ELF-1 (cell line): ENCODE measurements around the gene GRIN1.
A peak's percentile ranks its signal among the peaks of the same experiment; 100 is the strongest.
"Not testable (repeated sequence)": the region's sequence is repeated elsewhere in the genome, so short reads cannot be mapped to it uniquely, and the experiment has no call there.

Experiments
- DNase-seq: peaks from one replicate; pipeline ENCODE4 v3.0.0-alpha.2; 2016; ENCODE audit warnings: low read depth, low spot score

GRIN1 gene

DNA sequence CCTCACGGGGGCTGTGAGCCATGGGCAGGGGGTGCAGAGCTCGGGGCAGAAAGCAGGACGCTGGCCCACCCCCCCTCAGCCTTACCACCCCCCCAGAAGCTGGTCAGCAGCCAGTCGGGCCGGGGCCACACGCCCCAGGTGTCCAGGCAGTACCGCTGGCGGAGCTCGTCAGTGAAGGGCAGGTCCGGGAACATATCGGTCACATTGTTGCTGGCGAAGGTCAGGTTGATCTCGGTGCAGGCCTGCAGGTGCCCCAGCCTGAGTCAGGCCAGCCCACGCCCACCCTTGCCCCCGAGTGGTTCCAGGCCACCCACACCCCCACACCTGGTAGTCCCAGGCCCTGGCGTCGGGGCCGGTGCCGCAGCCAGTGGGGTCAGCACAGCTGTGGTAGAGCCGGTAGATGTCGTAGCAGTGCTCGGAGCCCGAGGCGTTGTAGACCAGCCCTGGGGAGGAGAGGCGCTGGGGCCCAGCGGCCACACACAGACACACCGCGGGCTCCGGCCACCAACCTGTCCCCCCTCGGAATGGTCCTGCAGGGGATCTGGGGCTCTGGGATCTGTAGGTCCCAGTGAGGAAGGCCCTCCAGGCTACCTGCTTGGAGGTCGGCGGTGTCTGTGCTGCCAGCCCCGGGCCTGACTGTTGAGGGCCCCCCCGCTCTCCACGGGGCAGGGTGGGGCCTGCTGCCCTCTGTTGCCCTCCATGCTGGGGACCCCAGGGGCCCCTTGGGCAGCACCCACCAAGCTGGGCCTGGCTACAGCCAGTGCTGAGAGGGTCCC, 27.0 kb upstream of the GRIN1 start:
- no peak for DNase-seq

DNA sequence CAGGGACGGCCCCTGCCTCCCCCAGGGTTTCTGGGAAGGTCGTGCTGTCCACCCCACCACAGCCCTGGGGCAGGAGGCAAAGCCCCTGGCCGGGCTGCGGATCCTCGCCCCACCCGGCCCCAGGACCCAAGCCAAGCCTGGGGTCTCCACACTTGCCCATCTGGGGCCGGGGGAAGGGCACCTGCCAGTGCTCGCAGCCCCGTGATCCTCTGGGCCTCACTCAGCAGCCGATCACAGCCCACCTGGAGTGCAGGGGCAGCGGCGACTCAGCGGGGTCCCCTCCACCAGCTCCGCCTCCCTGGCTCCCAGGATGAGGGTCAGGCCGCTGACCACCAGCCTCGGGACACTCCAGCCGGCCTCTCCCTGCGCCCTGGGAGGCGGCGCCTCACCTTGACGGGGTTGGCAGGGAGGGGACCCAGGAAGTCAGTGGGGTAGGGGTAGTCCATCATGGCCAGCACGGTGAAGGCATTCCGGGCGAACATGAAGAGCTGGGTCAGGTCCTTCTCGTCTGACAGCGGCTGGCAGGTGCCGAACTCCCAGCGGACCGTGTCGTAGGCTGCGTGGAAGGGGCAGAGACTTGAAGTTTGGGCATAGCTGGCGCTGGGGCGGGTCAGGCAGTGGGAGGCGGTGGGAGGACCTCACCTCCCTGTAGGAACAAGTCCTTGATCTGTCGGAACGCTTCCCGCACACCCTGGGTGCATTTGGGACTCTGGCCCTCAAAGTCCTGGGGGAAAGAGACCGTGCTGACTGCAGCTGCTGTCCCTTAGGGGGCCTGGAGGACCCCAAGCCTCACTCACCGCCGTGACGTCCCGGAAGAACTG, 26.2 kb upstream of the GRIN1 start:
- DNase-seq, result no peak

DNA sequence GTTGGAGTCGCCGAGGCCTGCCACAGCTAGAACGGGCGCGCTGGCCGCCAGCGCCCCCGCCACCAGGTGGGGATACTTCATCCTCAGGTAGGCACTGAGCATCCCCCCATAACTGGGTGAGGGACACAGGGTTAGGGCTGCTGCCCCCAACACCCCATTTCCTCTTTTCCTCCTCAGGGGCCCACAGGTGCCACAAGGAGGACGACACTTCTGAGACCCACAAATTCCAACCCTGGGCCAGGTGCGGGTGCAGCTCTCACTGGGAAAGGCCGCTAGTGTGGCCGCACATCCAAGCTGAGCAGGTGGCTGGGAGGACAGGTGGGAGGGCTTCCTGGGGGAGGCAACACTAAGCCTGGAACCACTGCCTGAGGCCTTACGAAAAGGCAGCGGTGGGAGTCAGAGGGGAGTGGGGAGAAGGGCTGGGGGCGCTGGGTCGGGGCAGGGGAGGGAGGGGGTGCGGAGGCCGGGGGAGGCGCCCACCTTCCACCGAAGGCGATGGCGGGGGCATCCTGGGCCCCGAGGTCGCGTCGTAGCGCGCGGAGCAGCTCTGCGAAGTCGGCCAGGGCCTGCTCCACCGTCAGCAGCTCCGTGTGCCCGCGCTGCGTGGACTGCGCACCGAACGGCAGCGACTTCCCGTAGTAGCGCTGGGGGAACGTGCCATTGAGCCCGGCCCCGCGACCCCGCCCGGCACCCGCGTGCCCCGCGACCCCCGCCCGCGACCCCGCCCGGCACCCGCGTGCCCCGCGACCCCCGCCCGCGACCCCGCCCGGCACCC, 25.4 kb upstream of the GRIN1 start:
- DNase-seq, result no peak

DNA sequence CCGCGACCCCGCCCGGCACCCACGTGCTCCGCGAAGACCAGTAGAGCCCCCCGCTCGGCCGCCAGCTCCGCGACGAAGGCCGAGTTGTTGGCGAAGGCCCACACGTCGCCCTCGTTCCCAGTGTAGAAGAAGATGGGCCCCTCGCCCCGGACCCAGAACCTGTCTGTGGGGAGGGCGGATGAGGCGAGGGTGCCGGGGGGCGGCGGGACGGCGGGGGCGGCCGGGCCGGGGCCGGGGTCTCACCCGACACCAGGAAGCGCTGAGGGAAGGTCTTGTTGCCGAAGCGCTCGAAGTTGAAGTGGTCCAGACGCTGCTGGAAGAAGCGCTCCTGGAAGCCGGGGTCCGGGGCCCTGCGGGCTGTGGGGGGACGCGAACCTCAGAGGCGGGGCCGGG, 24.7 kb upstream of the GRIN1 start:
- DNase-seq, result no peak

DNA sequence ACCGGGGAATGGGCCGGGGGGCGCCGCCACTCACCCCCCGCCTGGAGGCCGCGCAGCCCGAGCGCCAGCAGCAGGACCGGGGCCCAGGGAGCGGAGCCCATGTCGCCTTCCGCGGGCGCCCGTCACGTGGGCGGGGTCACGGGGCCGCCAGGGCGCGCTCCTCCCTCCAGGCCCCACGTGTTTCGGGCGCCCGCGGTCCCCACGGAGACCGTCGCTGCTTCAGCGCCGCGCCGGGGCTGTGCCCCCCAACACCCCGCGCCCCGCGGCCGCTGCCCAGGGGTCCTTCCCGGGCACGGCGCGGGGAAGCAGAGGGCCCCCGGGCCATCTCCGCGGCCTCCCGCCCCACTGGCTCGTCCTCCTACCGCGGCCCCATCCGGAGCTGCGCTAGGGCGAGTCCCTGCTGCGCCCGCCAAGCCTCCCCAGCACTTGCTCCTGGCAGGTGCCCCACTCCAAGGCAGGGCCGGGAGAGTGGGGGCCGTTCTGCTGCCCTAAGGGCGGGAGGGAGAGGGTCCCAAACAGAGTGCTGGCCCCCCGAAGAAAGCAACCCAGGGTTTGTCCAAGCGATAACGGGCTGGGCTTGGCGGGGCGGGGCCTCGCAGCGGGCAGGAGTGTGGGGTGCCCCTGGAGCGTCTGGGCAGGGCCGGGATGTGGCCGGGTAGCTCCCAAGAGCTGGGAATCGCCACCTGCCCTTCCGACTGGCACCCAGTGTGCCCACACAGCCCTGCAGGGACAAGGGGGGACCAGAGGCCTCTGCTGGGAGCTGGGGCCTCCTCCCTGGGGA, 24.2 kb upstream of the GRIN1 start, which contains the start of gene DPP7:
Gene DPP7, minus strand, starts transcription at position 121 of the 781 bp plus-strand sequence. Its CDS starts 20 bp downstream, at position 101.
- no peak for DNase-seq

DNA sequence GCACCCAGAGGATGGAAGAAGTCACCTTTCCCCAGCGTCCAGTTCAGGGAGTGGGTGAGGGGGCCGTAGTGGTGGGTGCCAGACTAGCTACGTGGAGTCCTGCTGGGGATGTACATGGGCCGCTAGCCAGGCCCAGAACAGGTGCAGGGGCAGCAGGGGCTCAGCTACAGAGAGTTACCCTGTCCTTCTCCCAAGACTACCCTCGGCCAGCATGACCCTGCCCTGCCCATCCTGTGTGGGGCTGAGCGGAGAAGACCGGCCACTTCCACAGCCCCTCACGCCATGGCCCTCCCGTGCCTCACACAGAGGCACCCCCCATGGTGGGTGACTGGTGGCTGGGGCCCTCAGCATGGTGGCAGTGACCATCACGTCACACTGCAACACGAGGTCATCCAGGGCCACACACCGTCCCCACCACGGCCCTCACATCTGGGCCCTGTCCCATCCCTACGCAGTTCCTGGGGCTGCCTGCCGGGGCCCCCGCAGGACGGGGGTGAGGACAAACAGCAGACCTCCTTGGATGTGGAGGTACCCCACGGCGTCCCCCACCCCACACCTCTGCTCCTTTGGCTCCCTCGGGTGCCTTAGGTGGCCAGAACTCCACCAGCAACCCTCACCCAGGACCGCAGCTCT, 23.4 kb upstream of the GRIN1 start:
- DNase-seq, result no peak

DNA sequence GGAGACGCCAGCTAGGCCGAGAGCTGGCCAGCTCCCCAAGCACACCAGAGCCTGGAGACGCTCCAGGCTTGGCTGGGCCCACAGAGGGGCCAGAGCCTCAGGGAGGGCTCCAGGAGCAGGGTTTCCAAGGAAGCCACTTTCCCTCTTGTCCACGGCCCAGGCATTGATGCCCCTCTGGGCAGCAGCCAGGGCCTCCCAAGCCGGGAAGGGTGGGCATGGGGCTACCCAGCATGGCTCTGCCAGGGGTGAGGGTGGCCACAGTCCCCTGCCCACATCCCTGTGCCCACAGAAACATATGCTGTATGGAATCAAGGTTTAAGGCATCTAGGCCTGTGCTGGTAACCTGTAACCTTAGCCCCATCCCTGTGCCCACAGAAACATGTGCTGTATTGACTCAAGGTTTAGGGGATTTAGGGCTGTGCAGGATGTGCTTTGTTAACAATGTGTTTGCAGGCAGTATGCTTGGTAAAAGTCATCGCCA, 22.9 kb upstream of the GRIN1 start:
- DNase-seq, result no peak

DNA sequence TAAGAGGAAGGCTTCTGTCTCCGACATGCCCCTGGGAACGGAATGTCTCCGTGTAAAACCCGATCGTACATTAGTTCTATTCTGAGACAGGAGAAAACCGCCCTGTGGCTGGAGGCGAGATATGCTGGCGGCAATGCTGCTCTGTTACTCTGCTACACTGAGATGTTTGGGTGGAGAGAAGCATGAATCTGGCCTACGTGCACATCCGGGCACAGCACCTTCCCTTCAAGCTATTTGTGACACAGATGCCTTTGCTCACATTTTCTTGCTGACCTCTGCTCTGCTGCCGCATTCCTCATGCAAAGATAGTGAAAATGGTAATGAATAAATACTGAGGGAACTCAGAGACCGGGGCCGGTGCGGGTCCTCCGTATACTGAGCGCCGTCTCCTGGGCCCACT, 22.2 kb upstream of the GRIN1 start:
- DNase-seq, result no peak

DNA sequence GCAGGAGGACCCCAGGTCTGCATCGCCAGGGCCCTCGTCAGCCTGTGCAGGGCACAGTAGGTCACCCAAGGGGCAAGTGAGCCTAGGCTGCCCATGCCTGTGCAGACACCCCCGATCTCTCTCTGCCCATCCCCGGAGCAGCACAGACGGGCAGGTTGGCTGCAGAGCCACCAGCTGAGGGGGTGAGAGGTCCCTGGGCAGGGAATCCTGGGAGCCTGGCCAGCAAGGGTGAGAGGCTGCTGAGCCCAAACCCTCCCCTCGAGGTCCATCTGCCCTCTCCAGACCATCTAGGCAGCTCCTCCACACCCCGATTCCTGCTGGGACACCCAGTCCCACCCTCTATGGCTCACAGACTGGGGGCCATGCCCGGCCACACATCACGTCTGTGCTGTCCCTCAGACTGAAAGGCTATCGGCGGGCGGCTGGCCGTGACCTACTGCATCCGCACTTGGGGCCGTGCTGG, 21.7 kb upstream of the GRIN1 start:
- DNase-seq, result no peak

DNA sequence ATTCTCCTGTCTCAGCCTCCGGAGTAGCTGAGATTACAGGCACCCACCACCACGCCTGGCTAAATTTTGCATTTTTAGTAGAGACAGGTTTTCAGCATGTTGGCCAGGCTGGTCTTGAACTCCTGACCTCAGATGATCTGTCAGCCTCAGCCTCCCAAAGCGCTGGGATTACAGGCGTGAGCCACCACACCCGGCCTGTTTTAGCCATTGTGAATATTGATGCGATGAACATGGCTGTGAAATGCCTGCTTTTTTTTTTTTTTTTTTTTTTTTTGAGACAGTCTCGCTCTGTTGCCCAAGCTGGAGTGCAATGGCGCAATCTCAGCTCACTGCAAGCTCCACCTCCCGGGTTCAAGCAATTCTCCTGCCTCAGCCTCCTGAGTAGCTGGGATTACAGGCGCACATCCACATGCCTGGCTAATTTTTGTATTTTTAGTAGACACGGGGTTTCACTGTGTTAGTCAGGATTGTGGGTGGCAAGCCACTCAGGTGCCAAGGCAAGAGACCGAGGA, 20.8 kb upstream of the GRIN1 start:
- not testable (repeated sequence) for DNase-seq

DNA sequence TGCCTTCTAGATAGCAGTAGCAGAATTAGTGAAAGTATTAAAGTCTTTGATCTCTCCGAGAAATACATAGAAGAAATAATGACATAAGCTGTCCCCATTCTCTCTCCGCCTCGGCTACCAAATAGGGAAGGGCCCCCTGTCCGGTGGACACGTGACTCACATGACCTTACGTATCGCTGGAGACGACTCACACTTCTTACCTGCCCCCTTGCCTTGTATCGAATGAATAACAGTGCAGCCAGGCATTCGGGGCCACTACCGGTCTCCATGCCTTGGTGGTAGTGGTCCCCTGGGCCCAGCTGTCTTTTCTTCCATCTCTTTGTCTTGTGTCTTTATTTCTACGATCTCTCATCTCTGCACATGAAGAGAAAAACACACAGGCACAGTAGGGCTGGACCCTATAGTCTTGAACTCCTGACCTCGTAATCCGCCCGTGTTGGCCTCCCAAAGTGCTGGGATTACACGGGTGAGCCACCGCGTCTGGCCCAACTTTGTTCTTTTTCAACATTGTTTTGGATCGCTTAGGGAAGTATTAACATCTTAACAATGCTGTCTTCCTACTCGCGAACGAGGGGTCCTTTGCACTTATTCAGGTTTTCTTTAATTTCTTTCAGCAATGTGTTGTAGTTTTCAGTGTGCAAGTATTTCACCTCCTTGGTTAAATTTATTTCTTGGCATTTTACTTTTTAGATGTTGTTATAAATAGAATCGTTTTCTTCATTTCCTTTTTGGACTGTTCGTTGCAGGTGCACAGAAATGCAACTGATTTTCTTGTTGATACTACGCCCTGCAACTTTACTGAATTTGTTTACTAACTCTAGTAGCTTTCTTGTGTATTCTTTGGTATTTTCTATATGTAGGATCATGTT, 16.8 kb upstream of the GRIN1 start:
- not testable (repeated sequence) for DNase-seq

DNA sequence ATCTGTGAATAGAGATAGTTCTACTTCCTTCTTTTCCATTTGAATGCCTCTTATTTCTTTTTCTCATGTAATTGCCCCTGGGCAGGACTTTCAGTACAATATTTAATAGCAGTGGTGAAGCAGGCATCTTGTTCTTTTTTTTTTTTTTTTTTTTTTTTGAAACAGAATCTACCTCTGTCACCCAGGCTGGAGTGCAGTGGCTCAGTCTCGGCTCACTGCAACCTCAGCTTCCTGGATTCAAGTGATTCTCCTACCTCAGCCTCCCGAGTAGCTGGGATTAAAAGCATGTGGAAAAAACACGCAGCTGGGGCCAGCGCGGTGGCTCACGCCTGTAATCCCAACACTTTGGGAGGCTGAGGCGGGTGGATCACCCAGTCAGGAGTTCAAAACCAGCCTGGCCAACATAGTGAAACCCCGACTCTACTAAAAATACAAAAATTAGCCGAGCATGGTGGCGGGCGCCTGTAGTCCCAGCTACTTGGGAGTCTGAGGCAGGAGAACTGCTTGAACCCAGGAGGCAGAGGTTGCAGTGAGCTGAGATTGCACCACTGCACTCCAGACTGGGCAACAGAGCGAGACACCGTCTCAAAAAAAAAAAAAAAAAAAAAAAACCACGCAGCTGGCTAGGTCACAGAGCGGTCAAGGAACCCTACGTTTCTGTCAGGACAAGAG, 16.0 kb upstream of the GRIN1 start:
- DNase-seq, result not testable (repeated sequence)

DNA sequence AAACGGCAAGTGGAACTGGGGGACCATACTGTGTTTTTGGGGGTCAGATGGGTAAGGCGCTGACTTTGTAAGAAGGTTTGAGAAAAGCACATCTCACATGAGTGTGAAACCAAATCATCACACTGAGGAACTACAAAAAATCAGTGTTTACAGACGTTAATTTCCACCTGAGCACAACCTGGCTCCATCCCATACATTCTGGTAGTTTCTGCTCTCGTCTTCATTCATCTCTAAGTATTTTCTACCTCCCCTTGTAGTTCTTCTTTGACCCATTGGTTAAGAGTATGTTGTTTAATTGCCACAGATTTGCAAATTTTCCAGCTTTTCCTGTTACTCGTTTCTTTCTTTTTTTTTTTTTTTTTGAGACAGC, 15.5 kb upstream of the GRIN1 start:
- DNase-seq, result no peak

DNA sequence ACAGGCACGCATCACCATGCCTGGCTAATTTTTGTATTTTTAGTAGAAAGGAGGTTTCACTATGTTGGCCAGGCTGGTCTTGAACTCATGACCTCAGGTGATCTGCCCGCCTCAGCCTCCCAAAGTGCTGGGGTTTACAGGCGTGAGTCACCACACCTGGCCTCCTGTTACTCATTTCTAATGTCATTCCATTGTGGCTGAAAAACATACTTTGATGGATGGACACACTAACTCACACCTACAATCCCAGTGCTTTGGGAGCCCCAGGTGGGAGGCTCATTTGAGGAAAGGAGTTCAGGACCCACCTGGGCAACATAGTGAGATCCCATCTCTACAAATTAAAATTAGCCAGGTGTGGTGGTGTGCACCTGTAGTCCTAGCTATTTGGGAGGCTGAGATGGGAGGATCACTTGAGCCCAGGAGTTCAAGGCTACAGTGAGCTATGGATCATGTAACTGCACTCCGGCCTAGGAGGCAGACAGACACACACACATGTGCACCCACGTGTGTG, 14.9 kb upstream of the GRIN1 start:
- not testable (repeated sequence) for DNase-seq

DNA sequence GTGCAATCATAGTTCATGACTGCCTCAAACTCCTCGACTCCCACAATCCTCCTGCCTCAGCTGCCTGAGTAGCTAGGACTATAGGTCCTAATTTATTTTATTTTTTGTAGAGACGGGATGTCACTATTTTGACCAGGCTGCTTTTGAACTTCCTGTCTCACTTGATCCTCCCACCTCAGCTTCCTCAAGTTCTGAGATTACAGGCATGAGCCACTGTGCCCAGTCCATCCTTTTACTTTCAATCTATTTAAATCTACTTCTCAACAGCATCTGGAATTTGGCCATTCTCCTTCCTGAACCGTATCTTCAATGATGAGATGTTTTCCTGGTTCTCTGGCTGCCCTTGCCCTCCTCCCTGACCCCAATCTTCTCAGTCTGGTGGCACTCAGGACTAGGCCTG, 12.2 kb upstream of the GRIN1 start:
- DNase-seq, result no peak

DNA sequence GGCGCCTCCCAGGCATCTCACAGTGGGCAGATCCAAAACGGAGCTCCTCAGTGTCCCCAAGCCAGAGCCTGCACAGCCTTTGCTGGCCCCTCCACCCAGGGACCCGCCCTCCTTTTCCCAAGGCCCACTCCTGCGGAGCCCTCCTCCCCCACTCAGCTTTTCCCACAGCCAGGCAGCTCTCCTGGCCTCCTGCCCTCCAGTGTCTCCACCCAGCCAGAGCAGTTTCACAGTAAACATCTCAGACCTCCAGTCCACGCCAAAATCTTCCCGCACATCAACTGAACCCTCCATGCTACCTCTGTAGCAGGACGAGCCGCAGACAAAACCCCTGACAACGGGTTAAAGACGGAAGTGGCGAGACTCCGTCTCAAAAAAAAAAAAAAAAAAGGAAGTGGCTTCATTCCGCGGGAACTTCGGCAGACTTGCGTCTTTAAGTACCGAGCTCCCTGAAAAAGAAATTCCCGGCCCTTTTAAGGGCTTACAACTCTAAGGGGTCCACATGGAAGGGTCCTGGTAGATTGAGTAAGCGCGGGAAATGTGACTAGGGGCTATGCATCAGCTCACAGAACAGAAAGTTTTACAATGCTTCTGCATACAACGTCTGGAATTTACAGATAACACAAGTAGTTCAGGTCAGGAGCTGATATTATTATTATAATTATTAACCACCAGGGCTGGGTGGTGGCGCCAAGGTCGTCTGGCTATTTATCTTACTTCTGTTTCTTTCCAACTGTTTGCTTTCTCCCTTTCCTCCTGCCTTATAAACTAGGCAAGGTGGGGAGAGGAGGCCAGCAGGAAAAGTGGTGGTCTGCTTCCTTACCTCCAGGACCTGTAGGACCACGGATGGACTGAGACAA, 11.4 kb upstream of the GRIN1 start:
- DNase-seq, result no peak

DNA sequence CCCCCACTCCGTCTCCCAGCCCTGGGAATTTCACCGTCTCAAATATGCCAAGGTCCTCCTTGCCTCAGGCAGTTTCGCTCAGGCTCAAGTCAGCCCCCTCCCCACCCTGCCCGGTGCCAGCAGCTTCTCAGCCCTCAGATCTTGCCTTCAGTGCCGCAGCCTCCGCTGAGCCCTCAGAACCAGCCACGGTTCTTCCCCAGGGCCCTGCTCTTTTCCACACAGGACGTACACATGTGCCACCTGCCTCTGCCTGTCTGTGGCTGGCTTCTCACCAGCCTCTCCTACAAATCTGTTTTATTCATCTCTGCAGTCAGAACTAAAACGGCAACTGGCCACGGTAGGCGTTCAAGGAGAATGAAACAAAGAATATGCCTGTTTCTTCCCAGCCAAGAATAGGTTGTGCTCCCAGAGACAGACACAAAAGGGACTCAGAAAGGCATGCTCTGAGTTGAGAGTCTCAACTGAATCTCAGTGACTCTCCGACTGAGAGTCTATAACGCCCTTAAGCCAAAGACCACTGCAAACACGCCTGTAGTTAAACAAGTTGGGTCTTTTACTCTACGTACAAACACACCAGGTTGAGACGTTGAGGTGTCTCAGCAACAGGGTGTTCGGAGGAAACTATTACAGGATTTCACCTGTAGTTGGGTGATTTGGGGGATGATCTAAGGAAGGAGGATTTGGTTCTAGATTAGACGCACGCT, 10.6 kb upstream of the GRIN1 start:
- peak; percentile 64 for DNase-seq
